ENCODE results near the gene GCGR. TPM values are rescaled to one million over a fixed set of nuclear protein-coding genes. Genes with fewer than 3 reads are reported as not detected.

GCGR gene
- total RNA-seq, 2 experiments from 2014 or later = not detected

DNA sequence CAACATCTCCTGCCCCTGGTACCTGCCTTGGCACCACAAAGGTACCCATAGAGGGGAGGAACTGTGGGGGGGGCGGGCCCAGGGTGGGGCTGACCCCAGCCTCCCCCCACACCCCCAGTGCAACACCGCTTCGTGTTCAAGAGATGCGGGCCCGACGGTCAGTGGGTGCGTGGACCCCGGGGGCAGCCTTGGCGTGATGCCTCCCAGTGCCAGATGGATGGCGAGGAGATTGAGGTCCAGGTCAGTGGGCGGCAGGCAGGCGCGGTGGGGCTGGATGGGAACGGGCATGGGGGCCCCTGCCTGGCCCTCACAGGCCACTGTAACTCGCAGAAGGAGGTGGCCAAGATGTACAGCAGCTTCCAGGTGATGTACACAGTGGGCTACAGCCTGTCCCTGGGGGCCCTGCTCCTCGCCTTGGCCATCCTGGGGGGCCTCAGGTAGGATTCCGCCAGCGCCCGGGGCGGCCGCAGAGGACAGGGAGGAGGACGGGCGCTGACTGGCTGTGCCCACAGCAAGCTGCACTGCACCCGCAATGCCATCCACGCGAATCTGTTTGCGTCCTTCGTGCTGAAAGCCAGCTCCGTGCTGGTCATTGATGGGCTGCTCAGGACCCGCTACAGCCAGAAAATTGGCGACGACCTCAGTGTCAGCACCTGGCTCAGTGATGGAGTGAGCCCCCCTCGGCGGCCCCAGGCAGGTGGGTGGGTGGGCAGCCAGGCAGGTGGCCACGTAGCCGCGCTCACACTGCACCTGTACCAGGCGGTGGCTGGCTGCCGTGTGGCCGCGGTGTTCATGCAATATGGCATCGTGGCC lies 7.1 kb downstream of the GCGR start:
- Histone ChIP-seq H3K27ac (ENCODE audit: low read depth in 1 of 2, low read length in 2 of 2) (no peak overlapping the region), H3K36me3 (ENCODE audit: insufficient read depth, low read length) (no peaks in the 10 kb centered on the region), H3K27me3 (ENCODE audit: control insufficient read depth in 1 of 2, insufficient read depth in 2 of 2, low read length in 2 of 2) (peaks cover 9 to 23% of the 10 kb centered on the region in 2 experiments), H3K4me3 (ENCODE audit: low read length) (no peak overlapping the region), H3K4me1 (ENCODE audit: insufficient read depth, low read length) (no peaks in the 10 kb centered on the region), H3K9me3 (ENCODE audit: control insufficient read depth in 1 of 2, insufficient read depth in 1 of 2, low read length in 2 of 2) (peaks cover 0 to 4% of the 10 kb centered on the region in 2 experiments)
- ATAC-seq (ENCODE audit: poor library complexity) = no peak
- H3K27ac Mint-ChIP-seq = no peak overlapping the region
- H3K4me1 Mint-ChIP-seq (ENCODE audit: low read depth) = no peaks in the 10 kb centered on the region
- no peaks in the 10 kb centered on the region for H3K9me3 Mint-ChIP-seq
- no peak for DNase-seq
- ChIA-PET CTCF (no interaction called here), POLR2A (no interaction called here)
- TF ChIP-seq, protein P1, sequence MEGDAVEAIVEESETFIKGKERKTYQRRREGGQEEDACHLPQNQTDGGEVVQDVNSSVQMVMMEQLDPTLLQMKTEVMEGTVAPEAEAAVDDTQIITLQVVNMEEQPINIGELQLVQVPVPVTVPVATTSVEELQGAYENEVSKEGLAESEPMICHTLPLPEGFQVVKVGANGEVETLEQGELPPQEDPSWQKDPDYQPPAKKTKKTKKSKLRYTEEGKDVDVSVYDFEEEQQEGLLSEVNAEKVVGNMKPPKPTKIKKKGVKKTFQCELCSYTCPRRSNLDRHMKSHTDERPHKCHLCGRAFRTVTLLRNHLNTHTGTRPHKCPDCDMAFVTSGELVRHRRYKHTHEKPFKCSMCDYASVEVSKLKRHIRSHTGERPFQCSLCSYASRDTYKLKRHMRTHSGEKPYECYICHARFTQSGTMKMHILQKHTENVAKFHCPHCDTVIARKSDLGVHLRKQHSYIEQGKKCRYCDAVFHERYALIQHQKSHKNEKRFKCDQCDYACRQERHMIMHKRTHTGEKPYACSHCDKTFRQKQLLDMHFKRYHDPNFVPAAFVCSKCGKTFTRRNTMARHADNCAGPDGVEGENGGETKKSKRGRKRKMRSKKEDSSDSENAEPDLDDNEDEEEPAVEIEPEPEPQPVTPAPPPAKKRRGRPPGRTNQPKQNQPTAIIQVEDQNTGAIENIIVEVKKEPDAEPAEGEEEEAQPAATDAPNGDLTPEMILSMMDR (IDR thresholded peaks at IDR 0.05) = no peak
- H3K36me3 Mint-ChIP-seq (ENCODE audit: low read depth) = no peaks in the 10 kb centered on the region
- H3K27me3 Mint-ChIP-seq = peaks cover 25% of the 10 kb centered on the region
- no peak overlapping the region for H3K4me3 Mint-ChIP-seq
- intact Hi-C loops (cut with DNase I, micrococcal nuclease) = no loop called here

DNA sequence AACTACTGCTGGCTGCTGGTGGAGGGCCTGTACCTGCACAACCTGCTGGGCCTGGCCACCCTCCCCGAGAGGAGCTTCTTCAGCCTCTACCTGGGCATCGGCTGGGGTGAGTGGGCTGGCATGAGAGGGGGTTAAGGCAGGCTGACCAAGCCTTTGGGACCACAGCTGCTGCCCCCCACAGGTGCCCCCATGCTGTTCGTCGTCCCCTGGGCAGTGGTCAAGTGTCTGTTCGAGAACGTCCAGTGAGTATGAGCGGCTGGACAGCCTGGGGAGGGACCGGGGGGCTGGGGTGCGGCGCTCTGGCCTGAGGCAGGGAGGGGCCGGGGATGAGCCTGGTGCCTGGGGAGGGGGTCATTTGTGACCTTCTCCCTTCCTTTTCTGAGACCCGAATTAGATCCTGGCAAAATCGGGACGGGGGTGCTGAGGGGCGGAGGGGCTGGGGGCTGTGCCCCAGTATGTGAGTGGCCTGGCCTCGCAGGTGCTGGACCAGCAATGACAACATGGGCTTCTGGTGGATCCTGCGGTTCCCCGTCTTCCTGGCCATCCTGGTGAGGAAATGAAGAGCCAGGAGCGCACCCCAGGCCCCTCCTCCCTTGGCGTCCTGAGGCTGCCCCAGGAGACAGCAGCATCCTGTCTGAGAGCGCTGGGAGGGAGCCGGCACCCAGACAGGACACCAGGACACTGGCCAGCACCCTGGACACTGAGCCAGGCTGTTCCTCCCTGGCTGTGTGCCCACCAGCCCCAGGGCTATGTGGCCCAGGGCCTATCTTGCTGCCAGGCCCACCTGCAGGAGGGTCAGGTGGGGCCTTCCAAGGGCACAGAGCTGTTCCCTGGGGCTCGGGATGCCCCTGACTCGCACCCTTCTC lies 8.0 kb downstream of the GCGR start:
- peaks cover 23% of the 10 kb centered on the region for H3K27me3 Mint-ChIP-seq
- H3K27ac ChIP-seq (ENCODE audit: low read depth in 1 of 2, low read length in 2 of 2) = no peak overlapping the region
- no peak for ATAC-seq (ENCODE audit: poor library complexity)

More for the DNA sequence above, 8.0 kb downstream of the GCGR start:
- H3K27me3 ChIP-seq (ENCODE audit: control insufficient read depth in 1 of 2, insufficient read depth in 2 of 2, low read length in 2 of 2) = peaks cover 6 to 21% of the 10 kb centered on the region in 2 experiments
- CTCF ChIA-PET = no interaction called here
- no peaks in the 10 kb centered on the region for H3K36me3 ChIP-seq (ENCODE audit: insufficient read depth, low read length)
- H3K4me3 ChIP-seq (ENCODE audit: low read length) = no peak overlapping the region
- H3K27ac Mint-ChIP-seq = no peak overlapping the region
- H3K4me1 Mint-ChIP-seq (ENCODE audit: low read depth) = no peaks in the 10 kb centered on the region
- POLR2A ChIA-PET = no interaction called here
- H3K4me3 Mint-ChIP-seq = no peak overlapping the region
- no peaks in the 10 kb centered on the region for H3K36me3 Mint-ChIP-seq (ENCODE audit: low read depth)
- no peaks in the 10 kb centered on the region for H3K4me1 ChIP-seq (ENCODE audit: insufficient read depth, low read length)
- TF ChIP-seq, protein P1 (IDR thresholded peaks at IDR 0.05) = no peak
- intact Hi-C loops (cut with DNase I, micrococcal nuclease) = no loop called here
- no peaks in the 10 kb centered on the region for H3K9me3 ChIP-seq (ENCODE audit: control insufficient read depth in 1 of 2, insufficient read depth in 1 of 2, low read length in 2 of 2)
- DNase-seq = no peak
- H3K9me3 Mint-ChIP-seq = no peaks in the 10 kb centered on the region

All from CD4-positive, alpha-beta T cell (primary cell).